Transverse colon (tissue), 3 donors: Measurements from ENCODE around the gene MOB1A.

ENCODE experiments used
- CTCF ChIP-seq, 5 experiments: fragments of 200-600 bp in 3 of 5; fragments of 450-650 bp in 2 of 5; sonication (generic) in 3 of 5; IDR thresholded peaks; 1 replicate in 2 of 5; 2 replicates in 3 of 5; pipeline ENCODE4 v1.5.1; 2016 to 2017; ENCODE audit warnings: antibody characterized with exemption in 5 of 5, inconsistent platforms in 3 of 5, mild to moderate bottlenecking in 2 of 5, moderate library complexity in 1 of 5
- EP300 ChIP-seq: sonication (generic); formaldehyde crosslinking; IDR thresholded peaks from one replicate; pipeline ENCODE4 v1.6.1; 2017; ENCODE audit warnings: antibody characterized with exemption, low read depth
- POLR2A ChIP-seq: fragments of 450-650 bp; IDR thresholded peaks from one replicate; pipeline ENCODE4 v1.6.1; 2016; ENCODE audit warnings: antibody characterized with exemption, mild to moderate bottlenecking, moderate library complexity

GRCh38 chr2:74148457-74149246, 30.0 kb downstream of the MOB1A start:
- TF ChIP-seq CTCF (IDR thresholded peaks at IDR 0.05) (no peak), EP300 (no peak), POLR2A (no peak)
